ENCODE measurements around the gene EHD4. TPM values are rescaled to one million over a fixed set of nuclear protein-coding genes. Genes with fewer than 3 reads are reported as not detected.

EHD4 gene
- total and polyA plus RNA-seq, 2 donors (not counting 3 experiments of a cell fraction or from before 2014, with no cell fraction given) = 96.7 to 128 TPM

DNA sequence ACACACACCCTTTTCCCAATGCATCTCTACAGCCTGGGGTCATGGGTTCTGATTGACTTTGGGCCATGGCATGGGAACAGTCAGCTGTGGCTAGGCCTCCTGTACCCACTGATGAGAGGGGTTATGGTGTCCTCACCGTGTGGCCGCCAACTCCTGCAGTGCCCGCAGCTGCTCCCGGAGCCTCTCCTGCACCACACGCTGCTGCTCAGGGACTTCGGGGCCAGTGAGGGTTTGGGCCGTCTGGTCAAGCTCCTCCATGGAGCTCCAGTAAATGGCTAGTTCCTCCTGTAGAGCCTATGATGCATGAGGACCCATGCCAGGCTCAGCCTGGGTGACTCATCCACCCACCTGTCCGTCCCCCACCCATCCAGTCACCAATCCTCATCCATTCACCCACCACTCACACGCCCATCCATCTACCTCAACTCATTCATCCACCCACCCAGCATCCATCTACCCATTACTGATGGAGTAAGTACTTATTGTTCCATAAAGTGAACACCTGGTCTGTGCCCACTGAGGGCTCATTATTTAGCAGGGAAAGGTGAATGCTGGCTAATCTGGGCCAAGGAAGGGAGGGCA is 100.1 kb downstream of the EHD4 start:
- DNase-seq (ENCODE audit: low read depth, low spot score) (no peak), FAIRE-seq (no peak)
- Histone ChIP-seq H3K9me3 (replicated peaks; ENCODE audit: control insufficient read depth, insufficient read depth, low read length) (no peaks in the 10 kb centered on the region), H3K79me2 (ENCODE audit: control insufficient read depth, insufficient read depth, low read length) (no peaks in the 10 kb centered on the region), H3K9me1 (replicated peaks; ENCODE audit: control insufficient read depth, extremely low read depth, insufficient read depth, low read length) (no peaks in the 10 kb centered on the region), H3K36me3 (ENCODE audit: control insufficient read depth in 2 of 2, extremely low read depth in 1 of 2, insufficient read depth in 2 of 2, low read length in 2 of 2) (peaks cover 0 to 47% of the 10 kb centered on the region in 2 experiments), H4K20me1 (replicated peaks; ENCODE audit: control insufficient read depth, extremely low read depth, insufficient read depth, low read length) (no peaks in the 10 kb centered on the region), H3K27ac (ENCODE audit: insufficient read depth, low read depth, low read length) (no peak overlapping the region), H3K9ac (replicated peaks; ENCODE audit: extremely low read depth, insufficient read depth, low read length) (no peak overlapping the region), H2AFZ (ENCODE audit: low read depth, low read length) (no peak overlapping the region), H3K27me3 (ENCODE audit: control insufficient read depth in 2 of 2, insufficient read depth in 2 of 2, low read length in 2 of 2) (no peaks in the 10 kb centered on the region), H3K4me1 (ENCODE audit: control insufficient read depth, extremely low read depth, insufficient read depth, low read length) (no peaks in the 10 kb centered on the region), H3K4me3 (replicated peaks in 1 of 3; ENCODE audit: insufficient read depth in 1 of 3, low read depth in 1 of 3, low read length in 3 of 3) (no peak overlapping the region), H3K4me2 (ENCODE audit: insufficient read depth, low read length) (no peak overlapping the region)
- CTCF ChIA-PET = no interaction called here
- POLR2A ChIA-PET = no interaction called here
- intact Hi-C loops (cut with micrococcal nuclease) = no loop called here
- BruUV-seq (replicated peaks) = no TSS peak
- dilution Hi-C loops (cut with MboI; ENCODE audit: extremely low pct_ligation_motif_present, low sequenced_read_pairs) = no loop called here
- no peak for TF ChIP-seq JUN (IDR thresholded peaks at IDR 0.05; ENCODE audit: borderline replicate concordance, insufficient read depth, insufficient read length, low read depth)
- no peak for TF ChIP-seq POLR2A (IDR thresholded peaks at IDR 0.05; ENCODE audit: low read depth, low read length)
- no peak for TF ChIP-seq MYC (IDR thresholded peaks at IDR 0.05; ENCODE audit: low read depth, low read length)
- TF ChIP-seq FOS (IDR thresholded peaks at IDR 0.05; ENCODE audit: borderline replicate concordance, insufficient read depth, low read length) = no peak
- TF ChIP-seq, protein P1, sequence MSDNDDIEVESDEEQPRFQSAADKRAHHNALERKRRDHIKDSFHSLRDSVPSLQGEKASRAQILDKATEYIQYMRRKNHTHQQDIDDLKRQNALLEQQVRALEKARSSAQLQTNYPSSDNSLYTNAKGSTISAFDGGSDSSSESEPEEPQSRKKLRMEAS (IDR thresholded peaks at IDR 0.05; ENCODE audit: insufficient read depth, insufficient read length) = no peak
- no peak for TF ChIP-seq EZH2 (IDR thresholded peaks at IDR 0.05; ENCODE audit: borderline replicate concordance, low read depth, low read length, severe bottlenecking)
- no peak for TF ChIP-seq GATA2 (IDR thresholded peaks at IDR 0.05; ENCODE audit: insufficient read depth, insufficient read length, low read depth, low read length)
- TF ChIP-seq, protein P2, sequence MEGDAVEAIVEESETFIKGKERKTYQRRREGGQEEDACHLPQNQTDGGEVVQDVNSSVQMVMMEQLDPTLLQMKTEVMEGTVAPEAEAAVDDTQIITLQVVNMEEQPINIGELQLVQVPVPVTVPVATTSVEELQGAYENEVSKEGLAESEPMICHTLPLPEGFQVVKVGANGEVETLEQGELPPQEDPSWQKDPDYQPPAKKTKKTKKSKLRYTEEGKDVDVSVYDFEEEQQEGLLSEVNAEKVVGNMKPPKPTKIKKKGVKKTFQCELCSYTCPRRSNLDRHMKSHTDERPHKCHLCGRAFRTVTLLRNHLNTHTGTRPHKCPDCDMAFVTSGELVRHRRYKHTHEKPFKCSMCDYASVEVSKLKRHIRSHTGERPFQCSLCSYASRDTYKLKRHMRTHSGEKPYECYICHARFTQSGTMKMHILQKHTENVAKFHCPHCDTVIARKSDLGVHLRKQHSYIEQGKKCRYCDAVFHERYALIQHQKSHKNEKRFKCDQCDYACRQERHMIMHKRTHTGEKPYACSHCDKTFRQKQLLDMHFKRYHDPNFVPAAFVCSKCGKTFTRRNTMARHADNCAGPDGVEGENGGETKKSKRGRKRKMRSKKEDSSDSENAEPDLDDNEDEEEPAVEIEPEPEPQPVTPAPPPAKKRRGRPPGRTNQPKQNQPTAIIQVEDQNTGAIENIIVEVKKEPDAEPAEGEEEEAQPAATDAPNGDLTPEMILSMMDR (IDR thresholded peaks at IDR 0.05; ENCODE audit: extremely low read depth in 1 of 2, insufficient read depth in 1 of 2, low read depth in 1 of 2, low read length in 2 of 2) = no peak
- TF ChIP-seq POLR2AphosphoS5 (IDR thresholded peaks at IDR 0.05; ENCODE audit: insufficient read depth, low read depth, low read length) = no peak
